Osteocyte (in vitro differentiated cells): ENCODE measurements around the gene HAPSTR1. TPM values are rescaled to one million over a fixed set of nuclear protein-coding genes. Genes with fewer than 3 reads are reported as not detected.

Source experiments
- DNase-seq: peaks from one replicate; pipeline ENCODE4 v3.0.0; 2021; ENCODE audit warnings: mixed read lengths; ENCODE audit not compliant: unreplicated experiment; ENCODE audit errors: extremely low spot score
- H3K27ac Mint-ChIP-seq: one replicate; pipeline ENCODE4 v1.8.0; 2021; ENCODE audit warnings: mild to moderate bottlenecking, mixed read lengths; ENCODE audit not compliant: unreplicated experiment
- H3K27me3 Mint-ChIP-seq: one replicate; pipeline ENCODE4 v1.8.0; 2021; ENCODE audit warnings: mixed read lengths; ENCODE audit not compliant: unreplicated experiment
- H3K36me3 Mint-ChIP-seq: one replicate; pipeline ENCODE4 v1.8.0; 2021; ENCODE audit warnings: mixed read lengths; ENCODE audit not compliant: unreplicated experiment
- H3K4me1 Mint-ChIP-seq: one replicate; pipeline ENCODE4 v1.8.0; 2021; ENCODE audit warnings: mixed read lengths; ENCODE audit not compliant: unreplicated experiment
- H3K4me3 Mint-ChIP-seq: one replicate; pipeline ENCODE4 v1.8.0; 2021; ENCODE audit warnings: mild to moderate bottlenecking, moderate library complexity, mixed read lengths; ENCODE audit not compliant: unreplicated experiment
- H3K9me3 Mint-ChIP-seq: one replicate; pipeline ENCODE4 v1.8.0; 2021; ENCODE audit warnings: mixed read lengths; ENCODE audit not compliant: unreplicated experiment
- CTCF ChIP-seq: fragments of 200-600 bp; sonication (generic); IDR thresholded peaks from 2 replicates; pipeline ENCODE4 v1.5.0; 2021; ENCODE audit warnings: antibody characterized with exemption, mild to moderate bottlenecking, moderate library complexity
- total RNA-seq: library from RNA; stranded (reverse); gene quantifications from 2 replicates; pipeline ENCODE4 v1.2.1, GENCODE V29; 2021

Gene HAPSTR1
- total RNA-seq, 1 donor from 2014 or later: 73.4 TPM

- H3K27me3 Mint-ChIP-seq: no peaks in the 10 kb centered on the region
- H3K27ac Mint-ChIP-seq: peak overlapping the region; percentile 84
- H3K9me3 Mint-ChIP-seq: no peaks in the 10 kb centered on the region
- no peak for TF ChIP-seq CTCF
- peak; percentile 69 for DNase-seq
- peaks cover 5% of the 10 kb centered on the region for H3K36me3 Mint-ChIP-seq
- no peak overlapping the region for H3K4me3 Mint-ChIP-seq
- H3K4me1 Mint-ChIP-seq: peaks cover 18% of the 10 kb centered on the region
Measured at GRCh38 chr16:9128346-9129342, 37.2 kb downstream of the HAPSTR1 start.

GRCh38 chr16:9134306-9134705, 42.9 kb downstream of the HAPSTR1 start:
- H3K4me1 Mint-ChIP-seq: peaks cover 11% of the 10 kb centered on the region
- no peaks in the 10 kb centered on the region for H3K9me3 Mint-ChIP-seq
- H3K4me3 Mint-ChIP-seq: no peak overlapping the region
- TF ChIP-seq CTCF: no peak
- no peaks in the 10 kb centered on the region for H3K36me3 Mint-ChIP-seq
- DNase-seq: no peak
- H3K27ac Mint-ChIP-seq: no peak overlapping the region
- H3K27me3 Mint-ChIP-seq: peaks cover 6% of the 10 kb centered on the region

- Mint-ChIP-seq H3K36me3 (no peaks in the 10 kb centered on the region), H3K4me3 (no peak overlapping the region), H3K27me3 (peaks cover 6% of the 10 kb centered on the region), H3K9me3 (no peaks in the 10 kb centered on the region), H3K27ac (no peak overlapping the region), H3K4me1 (peaks cover 11% of the 10 kb centered on the region)
- DNase-seq: no peak
- TF ChIP-seq CTCF: peak; percentile 72
Measured at GRCh38 chr16:9134739-9135138, 43.3 kb downstream of the HAPSTR1 start.

- H3K4me1 Mint-ChIP-seq: peaks cover 11% of the 10 kb centered on the region
- no peaks in the 10 kb centered on the region for H3K36me3 Mint-ChIP-seq
- no peak for TF ChIP-seq CTCF
- no peaks in the 10 kb centered on the region for H3K9me3 Mint-ChIP-seq
- no peak overlapping the region for H3K4me3 Mint-ChIP-seq
- no peak overlapping the region for H3K27ac Mint-ChIP-seq
- H3K27me3 Mint-ChIP-seq: peaks cover 6% of the 10 kb centered on the region
- no peak for DNase-seq
Measured at GRCh38 chr16:9135797-9136196, 44.4 kb downstream of the HAPSTR1 start.

- Mint-ChIP-seq H3K36me3 (no peaks in the 10 kb centered on the region), H3K4me3 (no peak overlapping the region), H3K4me1 (peaks cover 11% of the 10 kb centered on the region), H3K27me3 (peaks cover 6% of the 10 kb centered on the region), H3K27ac (no peak overlapping the region), H3K9me3 (no peaks in the 10 kb centered on the region)
- DNase-seq: no peak
- TF ChIP-seq CTCF: no peak
Measured at GRCh38 chr16:9136596-9136995, 45.2 kb downstream of the HAPSTR1 start.
